CD4-positive, alpha-beta T cell treated with Interleukin-15 for 1 hour (primary cell): ENCODE results near the gene SLC36A4.
"Not testable (repeated sequence)": the region's sequence is repeated elsewhere in the genome, so short reads cannot be mapped to it uniquely, and the experiment has no call there.

Experiments
- DNase-seq: peaks from one replicate; pipeline ENCODE4 v3.0.0-alpha.2; 2020

The SLC36A4 gene

DNA sequence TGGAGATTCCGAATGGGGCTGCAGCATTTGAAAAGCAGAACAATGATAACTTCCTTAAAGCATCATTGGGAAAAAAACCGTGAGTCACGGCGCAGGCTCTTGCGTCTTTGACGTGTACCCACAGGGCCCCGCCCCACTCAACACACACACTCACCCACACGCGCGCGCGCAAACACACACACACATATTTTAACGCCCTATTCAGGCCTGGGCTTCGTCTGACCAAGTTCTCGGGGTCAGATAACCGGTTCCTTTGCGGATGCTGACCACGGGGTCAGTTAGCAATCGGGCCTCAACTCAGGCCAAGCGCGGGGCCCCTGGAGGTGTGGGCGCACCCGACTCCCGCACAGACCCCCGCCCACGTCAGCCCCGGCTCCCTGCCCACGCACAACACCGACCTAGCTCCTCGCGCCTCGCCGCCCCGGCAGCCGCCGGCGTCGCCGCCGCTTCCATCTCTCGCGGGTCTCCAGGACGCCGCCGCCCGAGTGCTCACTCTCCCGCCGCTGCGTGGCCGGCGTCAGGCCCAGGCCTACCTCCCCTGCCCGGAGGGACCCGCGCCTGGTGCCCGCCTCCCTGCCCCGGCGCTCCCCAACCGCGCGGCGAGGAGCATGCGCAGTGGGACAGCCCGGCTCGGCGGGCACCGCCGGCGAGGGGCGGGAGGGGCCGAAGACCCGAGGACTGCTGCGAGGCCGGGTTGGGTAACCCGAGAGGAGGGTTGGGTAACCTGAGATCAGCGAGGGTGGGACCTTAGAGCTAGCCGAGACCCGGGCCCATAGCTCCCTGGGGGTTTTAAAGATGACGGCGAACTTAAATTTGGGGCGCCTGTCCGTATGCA is at the start of gene SLC36A4:
SLC36A4 (minus strand) TSS at position 612 of the 835 bp plus-strand sequence; CDS start at position 453, 159 bp downstream.
- DNase-seq = peak; percentile 91

DNA sequence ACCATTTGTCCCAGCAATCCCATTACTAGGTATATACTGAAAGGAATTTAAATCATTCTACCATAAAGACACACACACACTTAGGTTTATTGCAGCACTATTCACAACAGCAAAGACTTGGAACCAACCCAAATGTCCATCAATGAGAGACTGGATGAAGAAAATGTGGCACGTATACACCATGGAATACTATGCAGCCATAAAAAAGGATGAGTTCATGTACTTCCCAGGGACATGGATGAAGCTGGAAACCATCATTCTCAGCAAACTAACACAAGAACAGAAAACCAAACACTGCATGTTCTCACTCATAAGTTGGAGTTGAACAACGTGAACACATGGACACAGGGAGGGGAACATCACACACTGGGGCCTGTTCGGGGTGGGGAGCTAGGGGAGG is 49.0 kb upstream of the SLC36A4 start:
- DNase-seq = not testable (repeated sequence)

DNA sequence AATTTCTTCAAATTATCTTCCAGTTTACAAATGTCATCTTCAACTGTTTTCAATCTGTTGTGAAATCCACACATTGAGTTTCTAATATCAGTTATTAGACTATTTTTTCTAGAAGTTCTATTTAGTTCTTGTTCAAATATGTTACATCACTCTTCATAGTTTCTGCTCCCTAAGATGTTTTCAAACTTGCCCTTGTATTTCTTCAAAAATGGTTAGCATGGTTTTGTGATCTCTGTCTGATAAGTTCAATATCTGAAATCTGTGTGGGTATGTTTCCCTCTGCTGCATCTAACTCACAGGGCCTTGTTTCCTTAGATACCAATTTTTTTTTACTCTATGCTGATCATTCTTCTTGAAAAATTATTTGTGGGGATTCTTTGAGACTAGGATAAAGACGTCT is 46.2 kb upstream of the SLC36A4 start:
- no peak for DNase-seq

DNA sequence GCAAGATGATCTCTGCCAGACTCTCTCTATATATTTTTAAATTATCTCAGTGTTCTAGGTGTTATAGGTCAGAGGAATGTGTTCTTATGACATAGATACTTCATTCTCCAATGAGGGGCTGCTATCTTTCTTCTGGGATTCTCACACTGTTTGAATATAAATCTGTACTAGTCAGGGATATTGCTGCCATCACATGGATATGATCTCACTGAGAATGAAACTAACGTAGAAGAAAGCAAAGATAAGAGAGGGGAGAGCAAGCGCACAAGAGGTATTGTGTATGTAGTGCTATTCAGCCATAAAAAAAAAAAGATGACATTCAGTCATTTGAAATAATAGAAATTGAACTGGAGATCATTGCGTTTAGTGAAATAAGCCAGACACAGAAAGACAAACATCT is 42.2 kb upstream of the SLC36A4 start:
- DNase-seq = no peak

DNA sequence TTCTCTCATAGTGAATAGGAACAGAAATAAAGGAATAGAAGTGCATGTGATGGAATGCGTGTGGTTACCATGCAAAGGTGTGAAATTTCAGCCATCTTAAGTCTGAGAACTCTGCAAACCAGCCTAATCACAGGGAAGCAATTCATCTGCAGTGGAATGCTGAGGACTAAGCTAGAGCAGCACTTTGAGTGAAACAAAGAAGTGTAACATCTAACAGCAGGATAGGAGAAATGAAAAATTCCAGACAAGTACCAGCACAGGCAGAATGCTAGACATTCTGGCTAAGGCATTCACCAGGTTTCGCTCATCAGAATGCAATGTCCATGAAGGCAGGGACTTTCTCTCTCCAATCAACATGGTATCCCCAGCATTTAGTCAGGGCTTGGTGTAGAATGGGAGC is 41.2 kb upstream of the SLC36A4 start:
- DNase-seq = no peak

DNA sequence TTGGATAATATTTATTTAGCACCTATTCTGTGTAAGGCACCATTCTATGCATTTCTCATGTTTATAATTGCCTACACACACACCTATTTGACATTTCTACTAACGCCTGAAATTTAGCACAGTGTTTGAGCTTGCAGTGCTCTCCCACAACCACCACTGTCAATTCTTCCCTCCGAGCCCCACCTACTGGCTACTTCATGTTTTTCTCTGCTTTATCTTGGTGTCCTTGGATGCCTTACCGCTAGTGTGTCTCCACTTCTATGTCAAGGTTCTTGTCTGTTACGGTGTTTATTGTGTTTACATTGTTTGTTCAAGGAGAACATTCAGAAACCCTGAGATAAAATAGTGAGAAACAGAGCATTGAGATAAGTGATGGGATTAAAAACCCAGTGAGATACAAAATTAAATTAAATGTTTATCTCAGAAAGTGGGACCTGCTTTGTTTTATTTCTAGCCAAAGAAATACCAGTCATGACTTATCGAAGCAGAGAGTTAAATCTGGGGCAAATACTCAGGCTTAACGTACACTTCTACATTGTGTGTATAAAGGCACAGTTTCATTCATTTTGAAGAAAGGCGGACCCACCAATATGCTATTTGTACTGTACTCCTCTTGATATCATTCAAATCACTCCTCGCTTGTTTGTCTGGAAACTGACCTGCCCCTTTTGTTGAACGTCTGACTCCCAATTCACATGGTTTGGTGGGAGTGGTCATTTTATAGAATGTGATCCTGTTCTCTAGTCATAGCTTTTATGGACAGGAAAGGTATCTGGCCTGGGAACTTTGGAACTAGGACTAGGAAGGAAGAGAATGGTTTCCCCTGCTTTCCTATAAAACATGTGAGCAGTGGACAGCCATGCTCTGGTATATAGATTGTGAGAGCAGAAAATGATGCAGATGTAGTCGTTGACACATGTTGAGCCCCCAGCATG is 39.2 kb upstream of the SLC36A4 start:
- no peak for DNase-seq

DNA sequence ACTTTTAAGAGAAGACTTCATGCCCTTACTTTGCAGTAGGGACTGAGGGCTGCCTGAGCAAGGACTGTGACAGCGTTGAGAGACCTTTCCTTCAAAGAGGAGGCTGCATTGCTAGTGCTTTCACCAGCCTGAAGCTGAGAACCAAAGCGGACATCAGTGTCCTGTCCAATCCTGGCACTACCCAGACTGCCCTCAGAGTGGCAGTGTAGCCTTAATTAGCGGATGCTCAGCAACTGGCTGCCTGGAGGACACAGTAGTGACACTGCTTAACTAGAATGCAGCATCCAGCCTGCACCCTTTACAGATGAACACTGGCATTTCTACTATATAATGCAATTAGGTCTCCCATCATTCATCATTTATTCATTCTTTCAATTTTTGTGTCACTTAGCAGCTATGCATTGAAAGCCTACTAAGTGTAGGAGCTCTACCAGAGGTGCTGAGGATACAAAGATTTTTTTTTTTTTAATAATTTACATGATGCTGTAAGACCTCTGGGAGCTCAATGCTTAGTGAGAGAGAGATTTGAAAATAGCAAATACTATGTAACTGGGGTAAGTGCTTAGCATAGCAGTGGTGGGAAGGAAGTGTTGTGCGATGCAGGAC is 36.9 kb upstream of the SLC36A4 start:
- peak; percentile 61 for DNase-seq

DNA sequence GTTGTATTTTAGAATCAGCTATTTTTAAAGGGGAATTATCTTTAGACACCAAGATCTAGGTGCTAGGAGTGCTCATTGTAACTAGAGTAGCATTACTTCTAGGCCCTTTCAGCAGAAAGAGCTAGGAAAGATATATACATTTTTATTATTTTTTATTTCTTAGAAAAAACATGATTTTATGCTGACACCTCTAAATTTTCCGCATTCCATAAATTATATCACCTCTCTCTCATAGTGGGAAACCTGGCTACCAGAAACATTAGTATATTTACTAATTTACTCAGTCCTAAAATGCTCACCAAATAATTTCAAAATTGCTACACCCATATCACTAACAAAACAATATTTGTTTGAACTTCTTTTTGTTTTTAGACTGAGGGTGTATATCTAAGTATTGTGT is 32.1 kb upstream of the SLC36A4 start:
- no peak for DNase-seq

DNA sequence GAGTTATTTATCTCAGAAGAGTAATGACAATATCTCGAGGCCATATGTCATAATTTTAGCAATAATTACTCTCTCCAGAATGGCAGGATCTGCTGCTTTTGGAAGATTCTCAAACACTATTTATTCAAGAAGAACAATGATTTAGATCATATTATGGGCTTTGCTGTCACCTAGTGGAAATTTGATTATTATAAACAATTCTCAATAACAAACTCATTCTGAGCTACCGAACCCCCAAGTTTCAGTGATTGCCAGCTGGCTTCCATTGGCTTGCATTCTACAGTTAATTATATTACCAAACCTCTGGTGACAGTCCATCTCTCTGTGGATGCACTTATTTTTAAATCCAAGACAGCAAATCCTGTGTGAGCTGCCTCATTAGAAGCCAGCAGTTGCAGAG is 27.9 kb upstream of the SLC36A4 start:
- DNase-seq = no peak

DNA sequence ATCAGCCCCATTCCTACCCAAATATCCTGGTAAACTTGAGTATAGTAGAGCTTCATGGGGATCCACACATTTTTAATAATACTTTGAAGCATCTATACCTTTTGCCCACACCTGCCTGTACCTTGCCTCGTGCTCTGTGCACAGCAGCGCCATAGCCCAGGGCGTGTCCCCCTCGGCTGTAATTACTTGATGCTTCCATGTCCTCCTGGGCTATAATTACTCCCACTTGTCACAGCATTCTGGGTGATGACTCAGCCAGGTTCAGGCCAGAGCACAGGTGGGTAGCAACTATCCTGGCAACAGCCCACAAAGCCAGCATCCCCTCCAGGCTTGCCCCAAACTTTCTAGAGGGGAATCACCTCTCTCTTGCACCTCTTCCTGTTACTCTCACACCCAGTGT is 23.7 kb upstream of the SLC36A4 start:
- no peak for DNase-seq

DNA sequence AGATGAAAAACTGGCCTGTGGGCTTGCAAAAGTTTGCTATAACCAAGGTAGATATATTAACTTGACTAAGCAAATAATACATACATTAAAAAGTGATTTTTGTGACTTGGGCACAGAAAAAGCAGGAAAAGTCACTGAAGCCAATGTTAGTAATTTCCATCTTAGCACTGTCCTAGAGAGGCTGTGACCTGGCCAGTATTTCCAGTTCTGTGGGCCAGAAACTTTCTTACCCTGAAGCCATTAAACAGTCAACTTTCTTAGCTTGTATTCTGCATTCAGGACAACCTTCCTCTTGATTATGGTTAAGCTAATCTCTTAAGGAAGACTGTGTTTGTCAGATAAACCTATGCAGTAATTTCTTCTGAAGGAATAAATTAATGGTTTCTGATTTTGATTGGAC is 22.3 kb upstream of the SLC36A4 start:
- DNase-seq = no peak

DNA sequence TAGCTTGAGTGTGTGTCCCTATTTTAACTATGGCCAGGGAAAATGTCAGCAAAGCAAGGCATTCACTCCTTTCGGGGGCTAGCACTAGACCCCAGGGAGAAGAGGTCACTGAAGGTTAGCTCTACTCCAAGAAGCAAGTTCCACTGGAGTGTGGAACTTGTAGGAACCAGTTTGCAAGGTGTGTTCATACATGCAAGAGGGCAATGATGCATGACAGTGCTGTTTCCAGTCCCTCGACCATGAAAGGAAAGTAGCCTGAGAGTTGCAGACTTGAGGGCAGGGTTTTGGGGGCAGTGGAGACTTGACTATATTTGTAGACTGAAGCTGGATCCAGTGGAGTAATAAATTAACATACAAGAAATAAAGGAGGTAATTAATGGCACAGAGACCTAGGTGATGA is 21.6 kb upstream of the SLC36A4 start:
- DNase-seq = no peak

DNA sequence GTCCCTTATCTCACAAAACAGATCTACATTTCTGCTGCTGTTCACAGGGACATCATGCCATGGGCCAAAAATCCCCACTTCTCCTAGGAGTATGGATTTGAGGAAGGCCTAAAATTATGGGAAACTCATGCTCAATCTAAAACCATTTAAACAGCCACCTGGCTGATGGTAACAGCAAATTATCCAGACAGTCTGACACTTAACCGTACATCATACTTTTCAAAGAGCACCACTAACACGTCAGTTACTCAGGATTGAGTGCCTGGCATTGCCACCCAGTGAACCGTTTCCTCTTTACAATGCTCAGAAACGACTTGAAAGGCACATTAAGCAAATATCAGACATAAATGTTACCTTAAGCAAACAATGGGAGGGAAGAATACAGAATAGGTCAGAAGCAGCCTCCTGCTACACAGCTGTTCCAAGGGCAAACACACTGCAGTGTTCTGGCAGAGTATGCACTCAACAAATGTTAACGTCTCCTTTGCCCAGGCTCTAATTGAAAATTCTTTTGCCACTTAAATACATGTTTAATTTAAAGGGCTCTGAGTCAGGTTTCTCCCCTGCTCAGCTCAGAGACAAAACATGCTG is 18.8 kb upstream of the SLC36A4 start:
- DNase-seq = no peak

DNA sequence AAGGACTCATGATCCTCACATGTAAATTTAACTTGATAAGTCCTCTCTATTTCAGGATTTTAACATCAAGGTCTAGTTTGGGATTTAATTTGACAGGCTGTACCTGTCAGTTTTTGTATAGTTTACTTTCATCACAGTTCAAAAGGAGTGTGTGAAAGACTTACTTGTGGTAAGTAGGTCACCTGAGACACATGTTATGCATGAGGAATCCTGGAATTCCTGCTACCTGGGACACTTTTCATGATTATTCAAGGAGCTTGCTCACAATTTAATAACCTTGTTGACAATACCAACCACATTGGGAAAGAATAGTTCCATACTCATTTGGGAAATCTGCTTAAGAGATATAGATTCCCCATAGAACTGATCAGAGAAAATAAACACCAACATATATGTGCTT is 15.8 kb upstream of the SLC36A4 start:
- DNase-seq = no peak

DNA sequence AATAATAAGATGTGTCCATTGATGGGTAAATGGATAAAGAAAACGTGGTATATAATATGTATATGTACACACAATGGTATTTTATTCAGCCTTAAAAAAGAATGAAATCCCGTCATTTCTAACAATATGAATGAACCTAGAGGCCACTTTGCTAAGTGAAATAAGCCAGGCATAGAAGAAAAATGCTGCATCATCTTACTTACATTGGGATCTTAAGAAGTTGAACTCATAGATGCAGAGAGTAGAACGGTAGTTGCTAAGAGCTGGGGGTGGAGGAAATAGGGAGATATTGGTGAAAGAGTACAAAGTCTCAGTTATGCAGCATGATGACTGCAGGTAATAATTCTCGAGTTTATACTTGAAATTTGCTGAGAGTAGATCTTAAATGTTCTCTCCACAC is 14.3 kb upstream of the SLC36A4 start:
- DNase-seq = no peak

DNA sequence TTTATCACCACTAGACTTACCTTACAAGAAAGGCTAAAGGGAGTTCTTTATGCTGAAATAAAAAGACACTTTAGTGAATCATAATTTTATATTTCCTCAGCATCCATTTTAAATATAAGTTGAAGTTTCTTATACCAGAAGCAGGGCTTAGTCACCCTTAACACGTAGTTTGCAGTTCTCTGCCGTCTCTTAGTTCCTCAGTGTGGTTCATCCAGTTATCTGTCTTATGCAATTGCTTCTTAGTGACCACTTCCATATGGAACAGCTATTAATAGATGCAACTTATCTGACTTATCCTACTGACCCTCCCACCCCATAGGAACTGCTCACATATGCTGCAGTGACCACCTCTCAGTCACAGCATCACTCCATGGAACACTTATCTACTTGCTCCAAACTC is 11.7 kb upstream of the SLC36A4 start:
- DNase-seq = no peak

DNA sequence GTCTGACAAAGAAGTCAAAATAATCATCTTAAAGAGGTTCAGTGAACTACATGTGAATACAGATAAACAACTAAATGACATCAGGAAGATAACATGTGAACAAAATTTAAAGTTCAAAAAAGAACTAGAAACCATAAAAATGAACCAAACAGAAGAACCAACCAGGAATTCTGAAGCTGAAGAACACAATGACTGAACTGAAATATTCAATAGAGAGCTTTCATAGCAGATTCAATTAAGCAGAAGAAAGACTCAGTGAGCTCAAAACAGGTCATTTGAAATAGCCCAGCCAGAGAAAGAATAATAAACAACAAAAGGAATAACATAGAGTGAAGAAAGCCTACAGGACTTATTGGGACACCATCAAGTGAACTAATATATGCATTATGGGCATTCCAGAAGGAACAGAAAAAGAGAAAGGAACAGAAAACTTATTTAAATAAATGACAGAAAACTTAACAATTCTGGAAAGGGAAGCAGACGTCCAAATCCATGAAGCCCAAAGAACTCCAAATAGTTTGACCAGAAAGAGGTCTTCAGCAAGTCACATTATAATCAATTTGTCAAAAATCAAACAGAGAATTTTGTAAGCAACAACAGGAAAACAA is 11.0 kb upstream of the SLC36A4 start:
- DNase-seq = no peak

DNA sequence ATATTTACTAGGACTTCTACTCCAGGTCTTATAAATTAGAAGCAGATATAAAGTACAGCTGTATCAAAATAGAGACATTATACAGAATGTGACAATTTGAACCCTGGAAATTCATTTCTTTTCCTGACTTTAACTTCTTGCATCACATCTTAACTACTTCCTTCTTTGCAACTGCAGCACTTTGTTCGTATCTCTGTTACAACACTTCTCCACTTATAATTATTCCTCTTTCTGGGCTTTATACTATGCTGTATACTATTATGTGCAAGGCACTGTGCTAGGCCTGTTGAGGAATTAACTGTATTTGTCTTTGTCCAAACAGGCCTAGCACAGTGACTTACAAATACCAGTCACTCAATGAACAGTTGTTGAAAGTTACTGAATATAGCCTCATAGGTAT is 1.8 kb upstream of the SLC36A4 start:
- DNase-seq = no peak

DNA sequence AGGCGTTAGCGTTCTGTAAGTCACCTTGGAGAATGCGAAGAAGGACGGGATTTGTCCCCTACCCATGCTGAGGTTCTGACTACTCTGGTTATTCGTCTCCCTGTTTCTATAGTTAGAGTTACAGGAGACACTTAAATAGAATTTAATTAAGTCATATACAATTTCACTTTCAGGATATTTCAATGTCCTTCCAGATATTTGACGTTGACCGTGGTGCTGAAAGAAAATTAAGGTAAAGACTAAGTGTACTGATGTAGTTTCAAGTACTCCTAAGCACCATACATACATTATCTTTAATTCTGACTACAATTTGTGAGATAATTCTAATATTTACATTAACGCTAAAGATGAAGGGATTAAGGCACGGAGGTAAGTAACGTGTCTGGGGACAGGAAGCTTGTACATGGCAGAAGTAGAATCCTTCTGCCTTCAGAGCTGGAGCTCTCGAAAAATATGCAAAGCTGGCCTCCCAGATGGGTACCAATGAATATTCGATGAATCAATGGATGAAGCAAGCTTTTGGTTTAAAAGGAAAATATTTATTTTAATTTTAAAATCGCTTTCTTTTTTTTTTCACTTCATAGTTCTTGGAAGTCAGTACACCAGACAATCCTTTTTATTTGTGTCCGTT is 539 bp upstream of the SLC36A4 start:
- no peak for DNase-seq

DNA sequence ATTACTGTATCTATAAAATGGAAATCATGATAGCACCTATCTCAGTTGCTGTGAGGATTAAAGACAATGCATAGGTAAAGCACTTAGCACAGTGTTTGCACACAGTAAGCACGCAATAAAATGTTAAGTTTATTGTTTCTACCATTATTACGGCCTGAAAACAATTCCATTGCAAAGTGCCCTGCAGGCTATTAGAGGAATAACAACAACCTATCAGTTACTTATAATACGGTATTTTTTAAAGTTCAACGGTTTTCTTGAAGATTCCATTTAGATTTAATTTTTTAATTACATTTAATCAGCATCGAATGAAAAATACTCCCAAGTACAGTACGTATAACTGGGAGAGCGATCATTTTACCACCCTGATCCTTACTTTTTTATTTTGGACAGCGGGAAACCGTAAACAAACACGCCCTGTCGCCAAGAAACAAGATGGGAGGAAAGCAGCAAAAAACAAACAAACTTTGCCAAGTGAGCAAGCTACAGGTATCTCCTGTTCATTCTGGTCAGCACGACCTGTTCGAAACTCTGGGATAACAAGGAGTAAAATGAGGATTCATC is 893 bp downstream of the SLC36A4 start:
- no peak for DNase-seq

DNA sequence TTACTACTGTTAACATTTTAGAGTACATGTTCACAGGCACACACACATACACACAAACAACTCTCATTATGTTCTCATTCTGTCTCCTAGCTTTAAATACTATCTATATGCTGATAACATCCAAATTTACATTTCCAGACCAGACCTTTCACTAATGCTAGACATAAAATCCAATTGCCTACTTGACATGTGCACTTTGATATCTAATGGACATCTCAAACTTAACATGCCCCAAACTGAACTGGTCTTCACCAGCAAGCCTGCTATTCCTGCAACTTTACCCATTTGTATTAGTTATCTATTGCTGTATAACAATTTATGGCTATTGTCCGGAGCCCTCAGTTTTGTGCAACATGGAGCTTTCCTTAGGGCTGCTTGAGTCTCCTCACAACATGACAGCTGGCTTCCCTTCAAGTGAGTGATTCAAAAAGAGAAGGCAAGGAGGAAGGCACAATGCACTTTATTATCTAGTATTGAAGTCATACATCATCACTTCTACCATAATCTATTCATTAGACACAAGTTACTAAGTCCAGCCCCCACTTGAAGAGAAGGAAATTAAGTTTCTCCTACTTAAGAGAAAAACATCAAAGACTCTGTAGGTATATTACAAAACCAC is 3.0 kb downstream of the SLC36A4 start:
- DNase-seq = no peak
